Body of pancreas (tissue), 4 donors: ENCODE results near the gene SHKBP1.

Experiments used
- CTCF ChIP-seq, 7 experiments: fragments of 450-650 bp in 4 of 7; fragments of 200-600 bp in 3 of 7; sonication (generic) in 3 of 7; IDR thresholded peaks; one replicate each; pipeline ENCODE4 v1.5.1; 2016 to 2019; ENCODE audit warnings: antibody characterized with exemption in 7 of 7
- POLR2A ChIP-seq, 3 donors: fragments of 450-650 bp; IDR thresholded peaks; one replicate each; pipeline ENCODE4 v1.6.1; 2016; ENCODE audit warnings: antibody characterized with exemption in 3 of 3, mild to moderate bottlenecking in 2 of 3

- TF ChIP-seq CTCF (IDR thresholded peaks at IDR 0.05) = no peak
- TF ChIP-seq POLR2A (IDR thresholded peaks at IDR 0.05) = no peak
Measured at GRCh38 chr19:40610396-40611064, 33.9 kb downstream of the SHKBP1 start.
